PC-3 (cell line): Measurements from ENCODE around the gene STK24.

Experiments used
- EZH2 ChIP-seq: fragments of 300-600 bp; sonication (generic); IDR thresholded peaks from one replicate; pipeline ENCODE4 v1.6.1; 2017; ENCODE audit warnings: antibody characterized with exemption, mild to moderate bottlenecking, low read length; ENCODE audit not compliant: unreplicated experiment
- TF ChIP-seq, protein P1 (sequence below): fragments of 300-600 bp; sonication (generic); conservative IDR thresholded peaks from 2 replicates; pipeline ENCODE4 v1.5.1; 2017; ENCODE audit warnings: antibody characterized with exemption, low read depth, mild to moderate bottlenecking, low read length

DNA sequence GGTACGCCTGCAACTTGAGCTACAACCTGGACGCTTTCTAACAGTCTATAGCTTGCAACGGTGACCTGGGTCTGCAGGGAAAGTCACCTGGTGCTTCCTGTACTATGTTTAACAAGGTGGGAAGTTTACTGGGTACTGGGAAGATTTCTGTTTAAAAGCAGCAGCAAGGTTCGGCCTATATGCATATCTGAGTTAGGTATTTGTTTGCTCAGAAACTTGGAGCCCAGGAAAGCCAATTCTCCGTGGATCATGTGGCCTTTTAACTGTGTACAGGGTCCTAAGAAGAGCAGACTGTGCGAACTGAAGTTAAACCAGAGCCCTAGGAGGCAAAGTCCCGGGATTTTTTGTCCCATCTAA lies 103.1 kb downstream of the STK24 start:
- TF ChIP-seq, protein P1, sequence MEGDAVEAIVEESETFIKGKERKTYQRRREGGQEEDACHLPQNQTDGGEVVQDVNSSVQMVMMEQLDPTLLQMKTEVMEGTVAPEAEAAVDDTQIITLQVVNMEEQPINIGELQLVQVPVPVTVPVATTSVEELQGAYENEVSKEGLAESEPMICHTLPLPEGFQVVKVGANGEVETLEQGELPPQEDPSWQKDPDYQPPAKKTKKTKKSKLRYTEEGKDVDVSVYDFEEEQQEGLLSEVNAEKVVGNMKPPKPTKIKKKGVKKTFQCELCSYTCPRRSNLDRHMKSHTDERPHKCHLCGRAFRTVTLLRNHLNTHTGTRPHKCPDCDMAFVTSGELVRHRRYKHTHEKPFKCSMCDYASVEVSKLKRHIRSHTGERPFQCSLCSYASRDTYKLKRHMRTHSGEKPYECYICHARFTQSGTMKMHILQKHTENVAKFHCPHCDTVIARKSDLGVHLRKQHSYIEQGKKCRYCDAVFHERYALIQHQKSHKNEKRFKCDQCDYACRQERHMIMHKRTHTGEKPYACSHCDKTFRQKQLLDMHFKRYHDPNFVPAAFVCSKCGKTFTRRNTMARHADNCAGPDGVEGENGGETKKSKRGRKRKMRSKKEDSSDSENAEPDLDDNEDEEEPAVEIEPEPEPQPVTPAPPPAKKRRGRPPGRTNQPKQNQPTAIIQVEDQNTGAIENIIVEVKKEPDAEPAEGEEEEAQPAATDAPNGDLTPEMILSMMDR, result no peak
- no peak for TF ChIP-seq EZH2
